Central memory CD8-positive, alpha-beta T cell (primary cell): Measurements from ENCODE around the gene PLD4.

Source experiments
- ATAC-seq: fragments of 150-1000 bp; cut with Tn5 transposase; replicated peaks from 2 replicates; pipeline ENCODE4 v1.10.0; 2022; ENCODE audit warnings: mild to moderate bottlenecking, moderate FRiP score, moderate number of reproducible peaks; ENCODE audit not compliant: poor library complexity, severe bottlenecking; ENCODE audit errors: extremely low read depth
- DNase-seq, 2 donors: peaks; one replicate each; pipeline ENCODE4 v3.0.0; 2021; ENCODE audit warnings: low spot score in 2 of 2
- H3K27ac Mint-ChIP-seq: one replicate; pipeline ENCODE4 v1.8.0; 2022; ENCODE audit warnings: low read depth, mild to moderate bottlenecking, moderate library complexity, mixed read lengths
- H3K27me3 Mint-ChIP-seq: one replicate; pipeline ENCODE4 v1.8.0; 2022; ENCODE audit warnings: mixed read lengths
- H3K36me3 Mint-ChIP-seq: one replicate; pipeline ENCODE4 v1.8.0; 2022; ENCODE audit warnings: mild to moderate bottlenecking, moderate library complexity, mixed read lengths; ENCODE audit not compliant: insufficient read depth
- H3K4me1 Mint-ChIP-seq: one replicate; pipeline ENCODE4 v1.8.0; 2022; ENCODE audit warnings: mixed read lengths
- H3K4me3 Mint-ChIP-seq: one replicate; pipeline ENCODE4 v1.8.0; 2022; ENCODE audit warnings: mild to moderate bottlenecking, moderate library complexity, mixed read lengths
- H3K9me3 Mint-ChIP-seq: one replicate; pipeline ENCODE4 v1.8.0; 2022; ENCODE audit warnings: mixed read lengths

Gene PLD4

DNA sequence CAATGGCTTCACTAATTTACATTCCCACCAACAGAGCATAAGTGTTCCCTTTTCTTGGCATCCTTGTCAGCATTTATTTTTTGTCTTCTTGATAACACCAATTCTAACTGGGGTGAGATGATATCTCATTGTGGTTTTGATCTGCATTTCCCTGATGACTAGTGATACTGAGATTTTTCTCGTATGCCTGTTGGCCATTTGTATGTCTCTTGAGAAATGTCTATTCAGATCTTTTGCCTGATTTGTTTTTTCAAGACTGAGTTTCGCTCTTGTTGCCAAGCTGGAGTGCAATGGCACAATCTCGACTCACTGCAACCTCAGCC, 4.7 kb upstream of the PLD4 start:
- Mint-ChIP-seq H3K4me3 (no peak overlapping the region), H3K27me3 (peaks cover 33% of the 10 kb centered on the region), H3K36me3 (no peaks in the 10 kb centered on the region), H3K4me1 (no peaks in the 10 kb centered on the region), H3K9me3 (no peaks in the 10 kb centered on the region), H3K27ac (no peak overlapping the region)
- no peak for DNase-seq
- no peak for ATAC-seq

DNA sequence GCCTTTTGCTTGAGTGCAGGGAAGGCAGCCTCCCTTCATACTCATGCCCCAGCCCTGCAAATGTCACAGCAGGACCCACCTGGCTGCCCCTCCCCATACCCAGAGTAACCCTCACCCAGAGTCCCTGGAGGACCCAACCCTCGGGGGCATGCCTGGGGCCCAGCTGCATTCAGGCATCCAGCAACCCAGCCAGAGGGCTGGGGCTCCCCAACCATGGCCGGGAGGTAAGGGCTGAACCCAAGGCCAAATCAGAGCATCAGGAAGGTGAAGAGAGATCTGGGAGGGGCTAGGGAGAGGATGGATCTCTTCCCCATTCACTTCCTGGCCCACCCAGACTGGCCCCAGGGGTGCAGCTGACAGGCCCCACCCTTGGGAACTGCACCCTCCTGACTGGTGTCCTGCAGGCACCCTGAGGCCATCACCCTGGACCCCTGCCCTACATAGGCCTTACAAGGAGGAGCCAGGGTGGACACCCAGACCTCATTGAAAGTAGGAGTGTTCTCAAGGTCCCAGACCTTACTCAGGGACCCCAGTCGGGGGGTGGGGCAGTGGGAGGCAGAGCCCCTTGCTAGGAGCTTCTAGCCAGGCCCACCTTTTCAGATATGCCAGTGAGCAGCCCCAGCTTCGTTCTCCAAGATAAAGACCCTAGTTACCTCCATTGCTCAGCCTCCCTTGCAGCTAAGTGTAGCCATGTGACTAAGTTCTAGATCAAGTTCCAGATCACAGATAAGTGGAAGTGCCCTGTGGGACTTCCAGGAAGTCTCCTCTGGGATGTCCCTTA, 849 bp upstream of the PLD4 start:
- DNase-seq (no peak), ATAC-seq (no peak)
- H3K9me3 Mint-ChIP-seq: no peaks in the 10 kb centered on the region
- H3K4me1 Mint-ChIP-seq: no peaks in the 10 kb centered on the region
- H3K27ac Mint-ChIP-seq: no peak overlapping the region
- no peak overlapping the region for H3K4me3 Mint-ChIP-seq
- no peaks in the 10 kb centered on the region for H3K36me3 Mint-ChIP-seq
- peaks cover 27% of the 10 kb centered on the region for H3K27me3 Mint-ChIP-seq

DNA sequence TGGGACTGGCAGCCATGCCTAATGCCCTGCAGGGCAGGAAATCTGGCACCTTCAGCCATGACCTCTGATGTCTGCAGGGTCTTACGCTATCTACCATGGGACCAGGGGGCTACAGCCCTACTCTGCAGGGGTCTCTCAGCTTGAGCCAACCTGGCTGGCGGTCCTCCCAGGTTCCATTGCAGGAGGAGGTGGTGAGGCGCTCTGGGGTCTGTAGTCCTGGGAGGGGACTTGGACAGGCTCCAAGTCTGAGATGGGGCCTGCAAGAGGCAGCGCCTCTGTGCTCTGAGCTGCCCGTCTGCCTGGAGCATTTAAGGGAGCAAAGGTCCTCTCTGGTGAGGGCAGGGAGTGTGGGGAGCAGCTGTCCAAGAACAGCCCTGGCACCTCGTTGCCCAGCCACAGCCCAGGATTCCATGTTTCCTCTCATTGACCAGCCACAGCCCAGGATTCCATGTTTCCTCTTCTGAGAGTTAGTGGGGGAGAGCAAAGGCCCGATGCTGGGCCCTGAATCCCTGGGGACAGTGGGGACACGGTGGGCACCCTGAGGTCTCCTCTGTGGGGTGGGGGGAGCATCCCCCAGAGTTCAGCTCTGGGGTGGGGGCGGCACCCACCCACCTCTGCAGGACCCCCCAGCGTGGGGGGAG, 655 bp downstream of the PLD4 start:
- H3K27ac Mint-ChIP-seq: no peak overlapping the region

GRCh38 chr14:104925855-104926609, 1.4 kb downstream of the PLD4 start:
- Mint-ChIP-seq H3K4me3 (no peak overlapping the region), H3K27ac (no peak overlapping the region), H3K9me3 (no peaks in the 10 kb centered on the region), H3K4me1 (no peaks in the 10 kb centered on the region), H3K36me3 (no peaks in the 10 kb centered on the region), H3K27me3 (peaks cover 20% of the 10 kb centered on the region)
- DNase-seq (no peak), ATAC-seq (no peak)

More for the DNA sequence above, 655 bp downstream of the PLD4 start:
- Mint-ChIP-seq H3K4me1 (no peaks in the 10 kb centered on the region), H3K9me3 (no peaks in the 10 kb centered on the region), H3K4me3 (no peak overlapping the region), H3K27me3 (peaks cover 22% of the 10 kb centered on the region), H3K36me3 (no peaks in the 10 kb centered on the region)
- DNase-seq: no peak
- no peak for ATAC-seq

GRCh38 chr14:104926619-104927431, 2.1 kb downstream of the PLD4 start:
- Mint-ChIP-seq H3K9me3 (no peaks in the 10 kb centered on the region), H3K4me1 (no peaks in the 10 kb centered on the region), H3K27me3 (peaks cover 12% of the 10 kb centered on the region), H3K27ac (no peak overlapping the region), H3K4me3 (no peak overlapping the region), H3K36me3 (no peaks in the 10 kb centered on the region)
- DNase-seq (no peak), ATAC-seq (peak; percentile 19)

DNA sequence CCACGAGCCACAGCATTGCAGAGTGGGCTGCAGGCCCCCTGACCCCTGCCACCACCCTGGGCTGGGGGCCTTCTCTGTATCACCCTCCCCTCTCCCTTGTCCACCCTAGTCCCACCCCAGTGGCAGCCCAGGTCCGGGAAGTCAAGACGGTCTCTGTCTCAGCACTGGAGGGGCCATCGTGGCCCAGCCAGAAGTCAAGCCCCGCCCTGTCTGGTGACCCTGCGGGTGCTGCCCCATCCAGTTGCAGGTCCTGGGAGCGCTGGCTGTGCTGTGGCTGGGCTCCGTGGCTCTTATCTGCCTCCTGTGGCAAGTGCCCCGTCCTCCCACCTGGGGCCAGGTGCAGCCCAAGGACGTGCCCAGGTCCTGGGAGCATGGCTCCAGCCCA, 2.7 kb downstream of the PLD4 start:
- H3K27me3 Mint-ChIP-seq: peaks cover 11% of the 10 kb centered on the region
- H3K4me1 Mint-ChIP-seq: no peaks in the 10 kb centered on the region

GRCh38 chr14:104927901-104928300, 3.2 kb downstream of the PLD4 start:
- Mint-ChIP-seq H3K27me3 (peaks cover 11% of the 10 kb centered on the region), H3K27ac (no peak overlapping the region), H3K9me3 (no peaks in the 10 kb centered on the region), H3K4me3 (no peak overlapping the region), H3K4me1 (no peaks in the 10 kb centered on the region), H3K36me3 (no peaks in the 10 kb centered on the region)
- no peak for ATAC-seq
- no peak for DNase-seq

More for the DNA sequence above, 2.7 kb downstream of the PLD4 start:
- H3K36me3 Mint-ChIP-seq: no peaks in the 10 kb centered on the region
- no peaks in the 10 kb centered on the region for H3K9me3 Mint-ChIP-seq
- DNase-seq (no peak), ATAC-seq (no peak)
- no peak overlapping the region for H3K4me3 Mint-ChIP-seq
- no peak overlapping the region for H3K27ac Mint-ChIP-seq

GRCh38 chr14:104928391-104929133, 3.9 kb downstream of the PLD4 start:
- ATAC-seq (no peak), DNase-seq (no peak)
- peaks cover 11% of the 10 kb centered on the region for H3K27me3 Mint-ChIP-seq
- peaks cover 1% of the 10 kb centered on the region for H3K36me3 Mint-ChIP-seq
- no peaks in the 10 kb centered on the region for H3K9me3 Mint-ChIP-seq
- H3K4me1 Mint-ChIP-seq: no peaks in the 10 kb centered on the region
- no peak overlapping the region for H3K4me3 Mint-ChIP-seq
- no peak overlapping the region for H3K27ac Mint-ChIP-seq

DNA sequence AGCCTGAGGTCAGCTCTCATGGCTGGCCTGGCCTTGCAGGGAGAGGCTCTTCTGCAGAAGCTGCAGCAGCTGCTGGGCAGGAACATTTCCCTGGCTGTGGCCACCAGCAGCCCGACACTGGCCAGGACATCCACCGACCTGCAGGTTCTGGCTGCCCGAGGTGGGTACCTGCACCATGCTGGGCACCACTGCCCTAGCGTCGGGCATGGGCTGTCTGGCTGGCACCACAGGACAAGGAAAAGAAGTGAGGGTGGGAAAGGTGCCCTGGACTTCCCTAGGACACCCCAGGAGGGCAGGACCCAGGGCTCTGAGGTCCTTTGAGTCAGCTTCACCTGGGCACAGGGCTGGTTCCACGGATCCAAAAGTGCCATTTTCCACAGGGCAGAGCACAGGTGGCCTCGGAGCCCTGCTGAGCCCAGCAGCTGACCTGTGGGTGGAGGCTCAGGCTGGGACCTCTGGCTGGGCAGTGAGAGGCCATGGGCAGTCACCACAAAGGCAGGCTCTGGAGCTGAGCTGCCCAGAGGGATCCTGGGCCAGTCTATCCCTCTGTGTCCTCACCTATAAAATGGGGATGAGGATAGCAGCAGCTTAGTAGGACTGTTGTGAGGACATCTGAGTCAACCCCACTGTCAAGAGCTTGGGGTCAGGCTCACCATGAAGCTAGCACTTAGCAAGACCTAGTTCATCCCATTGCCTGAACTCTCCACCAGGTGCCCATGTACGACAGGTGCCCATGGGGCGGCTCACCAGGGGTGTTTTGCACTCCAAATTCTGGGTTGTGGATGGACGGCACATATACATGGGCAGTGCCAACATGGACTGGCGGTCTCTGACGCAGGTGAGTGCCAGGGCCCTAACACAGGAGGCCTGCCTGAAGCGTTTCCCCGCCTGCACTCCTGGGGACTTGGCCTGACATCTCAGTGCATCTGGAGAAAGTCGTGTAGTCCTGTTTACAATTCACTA, 4.9 kb downstream of the PLD4 start:
- Mint-ChIP-seq H3K9me3 (no peaks in the 10 kb centered on the region), H3K27ac (no peak overlapping the region), H3K27me3 (peaks cover 16% of the 10 kb centered on the region), H3K36me3 (peaks cover 2% of the 10 kb centered on the region), H3K4me3 (no peak overlapping the region), H3K4me1 (peaks cover 3% of the 10 kb centered on the region)
- DNase-seq: no peak
- ATAC-seq: no peak

DNA sequence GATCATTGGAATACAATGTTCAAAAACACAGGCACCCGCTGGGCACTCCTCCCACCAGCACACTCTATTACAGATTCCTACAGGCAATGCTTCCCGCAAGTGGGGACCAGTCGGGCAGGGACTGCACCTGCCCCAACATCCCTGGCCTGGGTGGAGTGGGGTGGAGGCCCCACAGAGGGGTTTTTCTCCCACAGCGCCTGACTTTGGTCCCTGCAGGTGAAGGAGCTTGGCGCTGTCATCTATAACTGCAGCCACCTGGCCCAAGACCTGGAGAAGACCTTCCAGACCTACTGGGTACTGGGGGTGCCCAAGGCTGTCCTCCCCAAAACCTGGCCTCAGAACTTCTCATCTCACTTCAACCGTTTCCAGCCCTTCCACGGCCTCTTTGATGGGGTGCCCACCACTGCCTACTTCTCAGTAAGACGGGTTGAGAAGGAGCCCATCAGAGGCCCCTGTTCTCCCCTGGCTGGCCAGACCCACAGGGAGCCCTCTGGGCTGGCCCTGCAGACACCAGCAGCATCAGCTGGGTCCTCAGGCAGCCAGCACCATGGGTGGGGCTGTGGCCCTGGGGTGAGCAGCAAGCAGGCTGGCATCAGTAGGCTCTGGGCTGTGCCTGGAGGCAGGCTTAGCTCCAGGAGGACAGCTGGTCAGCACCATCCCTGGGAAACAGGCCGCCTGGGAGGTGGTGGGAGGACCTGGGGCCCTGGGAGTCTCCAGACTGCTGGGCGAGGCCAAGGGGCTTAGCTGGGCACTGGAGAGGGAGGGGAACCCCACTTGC, 6.0 kb downstream of the PLD4 start:
- ATAC-seq: no peak
- DNase-seq: no peak
- no peak overlapping the region for H3K4me3 Mint-ChIP-seq
- peaks cover 5% of the 10 kb centered on the region for H3K4me1 Mint-ChIP-seq
- peaks cover 26% of the 10 kb centered on the region for H3K27me3 Mint-ChIP-seq
- peaks cover 4% of the 10 kb centered on the region for H3K36me3 Mint-ChIP-seq
- H3K27ac Mint-ChIP-seq: no peak overlapping the region
- no peaks in the 10 kb centered on the region for H3K9me3 Mint-ChIP-seq
